Measurements from ENCODE around the gene CPNE6. TPM values are rescaled to one million over a fixed set of nuclear protein-coding genes. Genes with fewer than 3 reads are reported as not detected.

The CPNE6 gene
- total and polyA plus RNA-seq, 2 of the 13 experiments (the other 11 are each of a cell fraction or from before 2014, with no cell fraction given): not detected

- no peak for TF ChIP-seq SRF (IDR thresholded peaks at IDR 0.05; ENCODE audit: low read depth, low read length)
- TF ChIP-seq NR2F1 (CRISPR knock-in tag; IDR thresholded peaks at IDR 0.05): no peak
- no peak for TF ChIP-seq SKI (IDR thresholded peaks at IDR 0.05; ENCODE audit: partially characterized antibody)
- TF ChIP-seq ARHGAP35 (CRISPR knock-in tag; IDR thresholded peaks at IDR 0.05; ENCODE audit: borderline replicate concordance): 0 out of 2 replicates have a peak, but pooled peaks have one; percentile 51
- no peak for TF ChIP-seq ZBTB14 (CRISPR knock-in tag; IDR thresholded peaks at IDR 0.05)
- TF ChIP-seq DBP (CRISPR knock-in tag; IDR thresholded peaks at IDR 0.05; ENCODE audit: not compliant biosample characterization): peak; percentile 65
- no peak for TF ChIP-seq ZNF335 (CRISPR knock-in tag; IDR thresholded peaks at IDR 0.05)
- no peak for TF ChIP-seq SCMH1 (CRISPR knock-in tag; IDR thresholded peaks at IDR 0.05; ENCODE audit: borderline replicate concordance)
- 0 out of 2 replicates have a peak, but pooled peaks have one; percentile 35 for TF ChIP-seq ZC3H4 (CRISPR knock-in tag; IDR thresholded peaks at IDR 0.05; ENCODE audit: borderline replicate concordance)
- peak; percentile 12 for TF ChIP-seq PHF5A (CRISPR knock-in tag; IDR thresholded peaks at IDR 0.05; ENCODE audit: low read depth, unreplicated experiment)
- TF ChIP-seq ZXDC (CRISPR knock-in tag; IDR thresholded peaks at IDR 0.05): no peak
- TF ChIP-seq ZNF546 (CRISPR knock-in tag; conservative IDR thresholded peaks at IDR 0.05): 0 out of 2 replicates have a peak, but pooled peaks have one; percentile 2
- no peak for TF ChIP-seq ZMYM4 (CRISPR knock-in tag; IDR thresholded peaks at IDR 0.05)
- TF ChIP-seq JARID2 (CRISPR knock-in tag; IDR thresholded peaks at IDR 0.05; ENCODE audit: insufficient replicate concordance): peak; percentile 65
- TF ChIP-seq PRDM15 (CRISPR knock-in tag; IDR thresholded peaks at IDR 0.05): 0 out of 2 replicates have a peak, but pooled peaks have one; percentile 64
- no peak for TF ChIP-seq NR1H2 (CRISPR knock-in tag; IDR thresholded peaks at IDR 0.05; ENCODE audit: borderline replicate concordance, low read depth)
- TF ChIP-seq ZSCAN25 (CRISPR knock-in tag; IDR thresholded peaks at IDR 0.05): no peak; the same call in 1 of the 2 replicates
- 0 out of 2 replicates have a peak, but pooled peaks have one; percentile 47 for TF ChIP-seq ZNF503 (CRISPR knock-in tag; IDR thresholded peaks at IDR 0.05)
Measured at GRCh38 chr14:24115422-24116127, 44.2 kb downstream of the CPNE6 start (continued).

Measured in HepG2 (cell line).